RPMI7951 (cell line): ENCODE results near the gene TRANK1. TPM values are rescaled to one million over a fixed set of nuclear protein-coding genes. Genes with fewer than 3 reads are reported as not detected.
"Not testable (repeated sequence)": the region's sequence is repeated elsewhere in the genome, so short reads cannot be mapped to it uniquely, and the experiment has no call there.

ENCODE experiments used
- DNase-seq: peaks from one replicate; pipeline ENCODE4 v3.0.0-alpha.2; 2012; ENCODE audit warnings: low read depth
- total RNA-seq: library from RNA; depleted of rRNA; stranded (reverse); fragments of >200 nt; shearing (Covaris generic); gene quantifications from 2 replicates; pipeline ENCODE4 v1.2.3, GENCODE V29; 2014

The TRANK1 gene
- total RNA-seq, 1 experiment from 2014 or later, result 15.3 TPM

- peak; percentile 61 for DNase-seq
Observed at GRCh38 chr3:36893137-36893557, 51.7 kb downstream of the TRANK1 start.

GRCh38 chr3:36892457-36893136, 52.3 kb downstream of the TRANK1 start:
- no peak for DNase-seq

GRCh38 chr3:36891701-36892160, 53.1 kb downstream of the TRANK1 start:
- DNase-seq, result no peak

GRCh38 chr3:36891097-36891496, 53.8 kb downstream of the TRANK1 start:
- not testable (repeated sequence) for DNase-seq

- no peak for DNase-seq
Observed at GRCh38 chr3:36890261-36890660, 54.6 kb downstream of the TRANK1 start.

- DNase-seq, result no peak
Observed at GRCh38 chr3:36881735-36882134, 63.1 kb downstream of the TRANK1 start.

GRCh38 chr3:36879842-36880241, 65.0 kb downstream of the TRANK1 start:
- not testable (repeated sequence) for DNase-seq

- no peak for DNase-seq
Observed at GRCh38 chr3:36877930-36878685, 66.7 kb downstream of the TRANK1 start.

- DNase-seq, result peak; percentile 66
Observed at GRCh38 chr3:36876181-36876936, 68.5 kb downstream of the TRANK1 start.

GRCh38 chr3:36875397-36875796, 69.5 kb downstream of the TRANK1 start:
- DNase-seq, result no peak

GRCh38 chr3:36874424-36874823, 70.4 kb downstream of the TRANK1 start:
- DNase-seq, result no peak

- no peak for DNase-seq
Observed at GRCh38 chr3:36871379-36872126, 73.3 kb downstream of the TRANK1 start.

- DNase-seq, result peak; percentile 61
Observed at GRCh38 chr3:36868614-36869436, 76.0 kb downstream of the TRANK1 start.

- DNase-seq, result no peak
Observed at GRCh38 chr3:36867810-36868209, 77.0 kb downstream of the TRANK1 start.

GRCh38 chr3:36866368-36866767, 78.5 kb downstream of the TRANK1 start:
- DNase-seq, result peak; percentile 50

GRCh38 chr3:36864180-36865053, 80.4 kb downstream of the TRANK1 start:
- no peak for DNase-seq

GRCh38 chr3:36862076-36862755, 82.6 kb downstream of the TRANK1 start:
- no peak for DNase-seq

- no peak for DNase-seq
Observed at GRCh38 chr3:36859494-36859893, 85.4 kb downstream of the TRANK1 start.

- DNase-seq, result no peak
Observed at GRCh38 chr3:36852071-36852470, 92.8 kb downstream of the TRANK1 start.
